Renal cortical epithelial cell (primary cell): ENCODE data around the gene UGT1A8. TPM values are rescaled to one million over a fixed set of nuclear protein-coding genes. Genes with fewer than 3 reads are reported as not detected.
"Not testable (repeated sequence)": the region's sequence is repeated elsewhere in the genome, so short reads cannot be mapped to it uniquely, and the experiment has no call there.

ENCODE experiments used
- DNase-seq: peaks from one replicate; pipeline ENCODE4 v3.0.0-alpha.2; 2011; ENCODE audit warnings: low read depth
- total RNA-seq: library from RNA; depleted of rRNA; stranded (reverse); fragments of >200 nt; gene quantifications from 2 replicates; pipeline ENCODE4 v1.2.3, GENCODE V29; 2014

UGT1A8 gene
- total RNA-seq, 1 donor from 2014 or later: 0.35 TPM

- DNase-seq: no peak
Measured at GRCh38 chr2:233639860-233640259, 22.4 kb downstream of the UGT1A8 start.

GRCh38 chr2:233643128-233643527 lies 25.7 kb downstream of the UGT1A8 start:
- DNase-seq: peak; percentile 41

- not testable (repeated sequence) for DNase-seq
Measured at GRCh38 chr2:233646033-233646432, 28.6 kb downstream of the UGT1A8 start.

GRCh38 chr2:233650981-233651380 lies 33.5 kb downstream of the UGT1A8 start:
- no peak for DNase-seq

- DNase-seq: no peak
Measured at GRCh38 chr2:233651430-233651829, 34.0 kb downstream of the UGT1A8 start.

GRCh38 chr2:233654501-233654900 lies 37.1 kb downstream of the UGT1A8 start:
- no peak for DNase-seq

GRCh38 chr2:233655043-233655442 lies 37.6 kb downstream of the UGT1A8 start:
- DNase-seq: no peak

- DNase-seq: not testable (repeated sequence)
Measured at GRCh38 chr2:233655943-233656342, 38.5 kb downstream of the UGT1A8 start.

- DNase-seq: no peak
Measured at GRCh38 chr2:233656443-233656842, 39.0 kb downstream of the UGT1A8 start.

GRCh38 chr2:233658610-233659009 lies 41.2 kb downstream of the UGT1A8 start:
- DNase-seq: no peak

- DNase-seq: no peak
Measured at GRCh38 chr2:233663911-233664310, 46.5 kb downstream of the UGT1A8 start.

GRCh38 chr2:233668605-233669260 lies 51.3 kb downstream of the UGT1A8 start:
- DNase-seq: peak; percentile 93

- no peak for DNase-seq
Measured at GRCh38 chr2:233671290-233672161, 54.1 kb downstream of the UGT1A8 start, which contains the start of gene UGT1A9. Gene UGT1A9, plus strand, starts transcription at chr2:233671898. Its CDS starts 37 bp downstream, at chr2:233671935.

- no peak for DNase-seq
Measured at GRCh38 chr2:233672886-233673285, 55.5 kb downstream of the UGT1A8 start.

GRCh38 chr2:233673896-233674295 lies 56.5 kb downstream of the UGT1A8 start:
- peak; percentile 64 for DNase-seq

GRCh38 chr2:233674314-233674713 lies 56.9 kb downstream of the UGT1A8 start:
- DNase-seq: no peak

- DNase-seq: no peak
Measured at GRCh38 chr2:233674995-233675394, 57.6 kb downstream of the UGT1A8 start.

- peak; percentile 73 for DNase-seq
Measured at GRCh38 chr2:233676046-233676445, 58.6 kb downstream of the UGT1A8 start.

- peak; percentile 50 for DNase-seq
Measured at GRCh38 chr2:233679196-233679595, 61.8 kb downstream of the UGT1A8 start.

GRCh38 chr2:233680361-233681045 lies 63.1 kb downstream of the UGT1A8 start:
- no peak for DNase-seq

GRCh38 chr2:233681521-233682099 lies 64.2 kb downstream of the UGT1A8 start, which contains the start of gene UGT1A7:
Gene UGT1A7, plus strand, starts transcription at chr2:233681901. Its CDS starts 37 bp downstream, at chr2:233681938.
- no peak for DNase-seq

GRCh38 chr2:233684640-233685039 lies 67.2 kb downstream of the UGT1A8 start:
- no peak for DNase-seq
